H9 (cell line): ENCODE data around the gene TSPAN2. TPM values are rescaled to one million over a fixed set of nuclear protein-coding genes. Genes with fewer than 3 reads are reported as not detected.

Experiments used
- DNase-seq: peaks from one replicate; pipeline ENCODE4 v3.0.0-alpha.2; 2017
- H2AFZ ChIP-seq: one replicate; pipeline ENCODE4 v1.6.1; 2013; ENCODE audit warnings: mild to moderate bottlenecking, low read length, control low read depth, moderate library complexity
- H2AK5ac ChIP-seq: 2 replicates; pipeline ENCODE4 v1.6.1; 2013; ENCODE audit warnings: low read length, control low read depth, mixed read lengths; ENCODE audit not compliant: insufficient read length
- H2BK120ac ChIP-seq: one replicate; pipeline ENCODE4 v1.6.1; 2013; ENCODE audit warnings: low read depth, mild to moderate bottlenecking, low read length, control low read depth, inconsistent platforms; ENCODE audit not compliant: poor library complexity, severe bottlenecking
- H2BK12ac ChIP-seq: 2 replicates; pipeline ENCODE4 v1.6.1; 2013; ENCODE audit warnings: low read length, control low read depth, mixed read lengths, low read depth; ENCODE audit not compliant: insufficient read length
- H2BK15ac ChIP-seq: 2 replicates; pipeline ENCODE4 v1.6.1; 2013; ENCODE audit warnings: low read depth, low read length, control low read depth
- H2BK20ac ChIP-seq: one replicate; pipeline ENCODE4 v1.6.1; 2013; ENCODE audit warnings: low read depth, mild to moderate bottlenecking, low read length, control low read depth, inconsistent platforms; ENCODE audit not compliant: poor library complexity, severe bottlenecking
- H2BK5ac ChIP-seq: 2 replicates; pipeline ENCODE4 v1.6.1; 2013; ENCODE audit warnings: low read length, control low read depth, mixed read lengths; ENCODE audit not compliant: insufficient read length
- H3K14ac ChIP-seq: 2 replicates; pipeline ENCODE4 v1.6.1; 2013; ENCODE audit warnings: low read length, control low read depth; ENCODE audit not compliant: insufficient read depth
- H3K18ac ChIP-seq: 2 replicates; pipeline ENCODE4 v1.6.1; 2013; ENCODE audit warnings: low read depth, mild to moderate bottlenecking, mixed read lengths, low read length, control low read depth; ENCODE audit not compliant: insufficient read length
- H3K23ac ChIP-seq: 2 replicates; pipeline ENCODE4 v1.6.1; 2013; ENCODE audit warnings: low read length, control low read depth, mixed read lengths, low read depth; ENCODE audit not compliant: insufficient read length
- H3K23me2 ChIP-seq: 2 replicates; pipeline ENCODE4 v1.6.1; 2013; ENCODE audit warnings: low read depth, mild to moderate bottlenecking, mixed read lengths, low read length, control low read depth; ENCODE audit not compliant: insufficient read length, poor library complexity, severe bottlenecking
- H3K27ac ChIP-seq: 2 replicates; pipeline ENCODE4 v1.5.1; 2013; ENCODE audit warnings: low read length, control low read depth, mixed read lengths, low read depth; ENCODE audit not compliant: insufficient read length
- H3K27me3 ChIP-seq: 2 replicates; pipeline ENCODE4 v1.6.1; 2013; ENCODE audit warnings: low read length, control low read depth, inconsistent platforms; ENCODE audit not compliant: insufficient read depth
- H3K4ac ChIP-seq: 2 replicates; pipeline ENCODE4 v1.6.1; 2013; ENCODE audit warnings: low read depth, mild to moderate bottlenecking, control low read depth, inconsistent platforms, low read length, moderate library complexity
- H3K4me1 ChIP-seq: 2 replicates; pipeline ENCODE4 v1.6.1; 2013; ENCODE audit warnings: low read length, control low read depth, inconsistent platforms; ENCODE audit not compliant: insufficient read depth
- H3K4me2 ChIP-seq: 2 replicates; pipeline ENCODE4 v1.6.1; 2013; ENCODE audit warnings: low read length, control low read depth, mixed read lengths; ENCODE audit not compliant: insufficient read length, insufficient read depth
- H3K56ac ChIP-seq: 2 replicates; pipeline ENCODE4 v1.6.1; 2013; ENCODE audit warnings: low read depth, mild to moderate bottlenecking, mixed read lengths, low read length, control low read depth; ENCODE audit not compliant: insufficient read length
- H3K79me1 ChIP-seq: 2 replicates; pipeline ENCODE4 v1.6.1; 2013; ENCODE audit warnings: low read depth, mild to moderate bottlenecking, moderate library complexity, low read length, control low read depth, inconsistent platforms; ENCODE audit not compliant: insufficient read depth, poor library complexity, severe bottlenecking
- H3K79me2 ChIP-seq: 2 replicates; pipeline ENCODE4 v1.6.1; 2013; ENCODE audit warnings: low read length, control low read depth, inconsistent platforms; ENCODE audit not compliant: insufficient read depth
- H3K9ac ChIP-seq: 2 replicates; pipeline ENCODE4 v1.6.1; 2013; ENCODE audit warnings: low read length, control low read depth, mixed read lengths; ENCODE audit not compliant: insufficient read length; ENCODE audit errors: extremely low read depth
- H3K9me3 ChIP-seq: one replicate; pipeline ENCODE4 v1.6.1; 2013; ENCODE audit warnings: low read depth, low read length, inconsistent platforms; ENCODE audit not compliant: control insufficient read depth
- H3T11ph ChIP-seq: one replicate; pipeline ENCODE4 v1.6.1; 2013; ENCODE audit warnings: mild to moderate bottlenecking, low read length, control low read depth, inconsistent platforms
- H4K20me1 ChIP-seq: one replicate; pipeline ENCODE4 v1.6.1; 2013; ENCODE audit not compliant: control insufficient read depth, insufficient read length, insufficient read depth
- H4K5ac ChIP-seq: 2 replicates; pipeline ENCODE4 v1.6.1; 2013; ENCODE audit warnings: low read depth, mild to moderate bottlenecking, mixed read lengths, low read length, control low read depth; ENCODE audit not compliant: insufficient read length
- H4K8ac ChIP-seq: replicated peaks from 2 replicates; pipeline ENCODE4 v1.6.1; 2013; ENCODE audit warnings: low read length, control low read depth, mixed read lengths, low read depth; ENCODE audit not compliant: insufficient read length
- H4K91ac ChIP-seq: 2 replicates; pipeline ENCODE4 v1.6.1; 2013; ENCODE audit warnings: low read depth, mild to moderate bottlenecking, moderate library complexity, mixed read lengths, low read length, control low read depth; ENCODE audit not compliant: insufficient read length
- H3K27ac Mint-ChIP-seq, 3 experiments: 2 replicates in 2 of 3; 3 replicates in 1 of 3; pipeline ENCODE4 v1.8.0; 2020 to 2021; ENCODE audit warnings: mixed read lengths in 3 of 3, mild to moderate bottlenecking in 1 of 3, moderate library complexity in 1 of 3
- H3K27me3 Mint-ChIP-seq: 2 replicates; pipeline ENCODE4 v1.8.0; 2021; ENCODE audit warnings: low read depth, mild to moderate bottlenecking, moderate library complexity, mixed read lengths
- H3K36me3 Mint-ChIP-seq, 3 experiments: 2 replicates in 2 of 3; 3 replicates in 1 of 3; pipeline ENCODE4 v1.8.0; 2020 to 2021; ENCODE audit warnings: low read depth in 3 of 3, mixed read lengths in 3 of 3; ENCODE audit not compliant: insufficient read depth in 1 of 3
- H3K4me1 Mint-ChIP-seq, 2 experiments: 2 replicates each; pipeline ENCODE4 v1.8.0; 2020; ENCODE audit warnings: mixed read lengths in 2 of 2
- H3K4me3 Mint-ChIP-seq, 2 experiments: 2 replicates in 1 of 2; 3 replicates in 1 of 2; pipeline ENCODE4 v1.8.0; 2020 to 2021; ENCODE audit warnings: mild to moderate bottlenecking in 2 of 2, mixed read lengths in 2 of 2, moderate library complexity in 1 of 2
- H3K9me3 Mint-ChIP-seq, 2 experiments: 2 replicates in 1 of 2; 3 replicates in 1 of 2; pipeline ENCODE4 v1.8.0; 2020; ENCODE audit warnings: mild to moderate bottlenecking in 2 of 2, mixed read lengths in 2 of 2, moderate library complexity in 1 of 2
- total RNA-seq: library from RNA; stranded (reverse); gene quantifications from 2 replicates; pipeline ENCODE4 v1.2.1, GENCODE V29; 2021
- TF ChIP-seq, protein P1 (sequence below): fragments of 200-600 bp; sonication (generic); conservative IDR thresholded peaks from 3 replicates; pipeline ENCODE4 v1.8.0; 2021; ENCODE audit warnings: antibody characterized with exemption, mild to moderate bottlenecking

TSPAN2 gene
- total RNA-seq, 1 experiment from 2014 or later, result 10.8 TPM

DNA sequence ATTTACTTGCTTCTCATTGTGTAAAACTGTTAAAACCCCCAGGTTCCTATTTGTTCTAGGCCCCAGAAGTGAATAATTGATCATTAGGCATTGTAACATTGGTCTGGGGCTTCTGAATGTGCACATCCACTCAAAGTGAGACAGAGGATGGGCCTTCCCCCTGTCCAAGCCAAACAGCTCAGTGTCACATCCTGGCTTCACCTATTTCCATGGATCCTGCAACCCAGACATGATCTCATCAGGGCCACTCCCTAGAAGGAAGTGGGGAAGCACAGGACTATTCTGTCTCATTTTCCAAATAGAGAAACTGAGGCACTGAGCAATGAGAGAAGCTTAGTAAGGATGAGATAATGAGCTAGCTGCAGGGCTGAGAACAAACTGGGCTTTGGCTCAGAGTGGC lies 47.4 kb upstream of the TSPAN2 start:
- no peaks in the 10 kb centered on the region for H3K9me3 ChIP-seq
- Mint-ChIP-seq H3K9me3 (no peaks in the 10 kb centered on the region), H3K36me3 (no peaks in the 10 kb centered on the region), H3K4me1 (peaks cover 4 to 6% of the 10 kb centered on the region in 2 experiments; a peak in 3 of 4 replicates), H3K27ac (no peak overlapping the region), H3K27me3 (peaks cover 8% of the 10 kb centered on the region), H3K4me3 (no peak overlapping the region)
- no peak overlapping the region for H3K18ac ChIP-seq
- no peak overlapping the region for H3K4ac ChIP-seq
- H3K27me3 ChIP-seq, result no peaks in the 10 kb centered on the region
- H4K20me1 ChIP-seq, result no peaks in the 10 kb centered on the region
- H4K91ac ChIP-seq, result no peak overlapping the region
- no peaks in the 10 kb centered on the region for H3K79me1 ChIP-seq
- H2BK120ac ChIP-seq, result no peak overlapping the region
- no peak overlapping the region for H3K23ac ChIP-seq
- H3T11ph ChIP-seq, result no peak overlapping the region
- no peak overlapping the region for H2BK5ac ChIP-seq
- H3K4me1 ChIP-seq, result no peaks in the 10 kb centered on the region
- no peak overlapping the region for H3K9ac ChIP-seq
- no peak for DNase-seq
- no peak overlapping the region for H4K8ac ChIP-seq
- H3K14ac ChIP-seq, result no peak overlapping the region
- no peak overlapping the region for H3K4me2 ChIP-seq
- H2AK5ac ChIP-seq, result no peak overlapping the region
- H2BK15ac ChIP-seq, result no peak overlapping the region
- H2AFZ ChIP-seq, result no peak overlapping the region
- no peaks in the 10 kb centered on the region for H3K23me2 ChIP-seq
- no peak overlapping the region for H2BK20ac ChIP-seq
- no peak overlapping the region for H3K27ac ChIP-seq
- no peak overlapping the region for H4K5ac ChIP-seq
- H3K56ac ChIP-seq, result no peak overlapping the region
- TF ChIP-seq, protein P1, sequence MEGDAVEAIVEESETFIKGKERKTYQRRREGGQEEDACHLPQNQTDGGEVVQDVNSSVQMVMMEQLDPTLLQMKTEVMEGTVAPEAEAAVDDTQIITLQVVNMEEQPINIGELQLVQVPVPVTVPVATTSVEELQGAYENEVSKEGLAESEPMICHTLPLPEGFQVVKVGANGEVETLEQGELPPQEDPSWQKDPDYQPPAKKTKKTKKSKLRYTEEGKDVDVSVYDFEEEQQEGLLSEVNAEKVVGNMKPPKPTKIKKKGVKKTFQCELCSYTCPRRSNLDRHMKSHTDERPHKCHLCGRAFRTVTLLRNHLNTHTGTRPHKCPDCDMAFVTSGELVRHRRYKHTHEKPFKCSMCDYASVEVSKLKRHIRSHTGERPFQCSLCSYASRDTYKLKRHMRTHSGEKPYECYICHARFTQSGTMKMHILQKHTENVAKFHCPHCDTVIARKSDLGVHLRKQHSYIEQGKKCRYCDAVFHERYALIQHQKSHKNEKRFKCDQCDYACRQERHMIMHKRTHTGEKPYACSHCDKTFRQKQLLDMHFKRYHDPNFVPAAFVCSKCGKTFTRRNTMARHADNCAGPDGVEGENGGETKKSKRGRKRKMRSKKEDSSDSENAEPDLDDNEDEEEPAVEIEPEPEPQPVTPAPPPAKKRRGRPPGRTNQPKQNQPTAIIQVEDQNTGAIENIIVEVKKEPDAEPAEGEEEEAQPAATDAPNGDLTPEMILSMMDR, result no peak
- H3K79me2 ChIP-seq, result no peaks in the 10 kb centered on the region
- H2BK12ac ChIP-seq, result no peak overlapping the region
